IMR-90 (cell line): ENCODE measurements around the gene SGSH. TPM values are rescaled to one million over a fixed set of nuclear protein-coding genes. Genes with fewer than 3 reads are reported as not detected.

ENCODE experiments used
- ATAC-seq: fragments of 200-7000 bp; cut with Tn5 transposase; 2 replicates; pipeline ENCODE4 v1.9.1; 2020; ENCODE audit warnings: low read depth, mild to moderate bottlenecking, moderate library complexity
- BruUV-seq: library from RNA; stranded (reverse); fragments of 400-500 nt; replicated peaks from 2 replicates; lab custom pipeline; 2021; lab: Mats Ljungman, UMichigan
- CTCF ChIA-PET: fragments of 300-600 bp; formaldehyde crosslinking; extraction: SDS; loops from one replicate; lab custom pipeline; 2021; ENCODE audit warnings: antibody characterized with exemption; lab: Yijun Ruan, JAX
- POLR2A ChIA-PET: fragments of 300-600 bp; sonication (Branson Sonifier 250); formaldehyde crosslinking; loops from one replicate; lab custom pipeline; 2022; ENCODE audit warnings: antibody characterized with exemption; ENCODE audit not compliant: unreplicated experiment; lab: Charles Lee
- DNase-seq: peaks from one replicate; pipeline ENCODE4 v3.0.0; 2013
- H2AFZ ChIP-seq: replicated peaks from 2 replicates; pipeline ENCODE3; 2013; ENCODE audit warnings: low read length, mild to moderate bottlenecking; ENCODE audit not compliant: poor library complexity
- H2AK5ac ChIP-seq: 2 replicates; pipeline ENCODE4 v1.6.1; 2013; ENCODE audit warnings: low read depth, low read length, inconsistent platforms
- H2AK9ac ChIP-seq: replicated peaks from 2 replicates; pipeline ENCODE3; 2013; ENCODE audit warnings: mild to moderate bottlenecking, low read depth, low read length, moderate library complexity; ENCODE audit not compliant: poor library complexity
- H2BK120ac ChIP-seq: 2 replicates; pipeline ENCODE4 v1.6.1; 2013; ENCODE audit warnings: low read depth, low read length, inconsistent platforms
- H2BK15ac ChIP-seq: 3 replicates; pipeline ENCODE4 v1.6.1; 2013; ENCODE audit warnings: low read depth, low read length, inconsistent platforms
- H2BK20ac ChIP-seq: 2 replicates; pipeline ENCODE4 v1.6.1; 2013; ENCODE audit warnings: low read depth, mild to moderate bottlenecking, inconsistent platforms, low read length, moderate library complexity
- H2BK5ac ChIP-seq: 2 replicates; pipeline ENCODE4 v1.6.1; 2013; ENCODE audit warnings: mild to moderate bottlenecking, low read depth, low read length, inconsistent platforms; ENCODE audit not compliant: poor library complexity, severe bottlenecking
- H3K14ac ChIP-seq: replicated peaks from 2 replicates; pipeline ENCODE4 v1.6.1; 2013; ENCODE audit warnings: low read depth, low read length, inconsistent platforms
- H3K18ac ChIP-seq: 2 replicates; pipeline ENCODE4 v1.6.1; 2013; ENCODE audit warnings: low read depth, low read length, control low read depth
- H3K23ac ChIP-seq: 2 replicates; pipeline ENCODE4 v1.6.1; 2013; ENCODE audit warnings: low read depth, low read length, inconsistent platforms
- H3K27ac ChIP-seq: 2 replicates; pipeline ENCODE4 v1.5.1; 2013; ENCODE audit warnings: mild to moderate bottlenecking, control low read depth, low read length; ENCODE audit not compliant: insufficient read depth
- H3K27me3 ChIP-seq: 2 replicates; pipeline ENCODE4 v1.6.1; 2013; ENCODE audit warnings: low read length; ENCODE audit not compliant: control insufficient read depth, insufficient read depth
- H3K36me3 ChIP-seq: 2 replicates; pipeline ENCODE4 v1.6.1; 2013; ENCODE audit warnings: low read length, mixed read lengths; ENCODE audit not compliant: control insufficient read depth, insufficient read depth
- H3K4ac ChIP-seq: 2 replicates; pipeline ENCODE4 v1.6.1; 2013; ENCODE audit warnings: low read depth, low read length, inconsistent platforms
- H3K4me1 ChIP-seq: 2 replicates; pipeline ENCODE4 v1.6.1; 2013; ENCODE audit warnings: low read length, mixed read lengths; ENCODE audit not compliant: control insufficient read depth, insufficient read depth
- H3K4me2 ChIP-seq: 2 replicates; pipeline ENCODE4 v1.6.1; 2013; ENCODE audit warnings: low read depth, mild to moderate bottlenecking, control low read depth, low read length, moderate library complexity
- H3K4me3 ChIP-seq: 2 replicates; pipeline ENCODE4 v1.5.1; 2013; ENCODE audit warnings: low read depth, mild to moderate bottlenecking, control low read depth, low read length, moderate library complexity; ENCODE audit not compliant: insufficient read depth
- H3K56ac ChIP-seq: 2 replicates; pipeline ENCODE4 v1.6.1; 2013; ENCODE audit warnings: low read length, inconsistent platforms; ENCODE audit not compliant: insufficient read depth; ENCODE audit errors: extremely low read depth
- H3K79me1 ChIP-seq, 2 experiments: 2 replicates each; pipeline ENCODE4 v1.6.1; 2013; ENCODE audit warnings: low read length in 2 of 2, inconsistent platforms in 1 of 2, low read depth in 1 of 2
- H3K9ac ChIP-seq: 2 replicates; pipeline ENCODE4 v1.6.1; 2013; ENCODE audit warnings: low read depth, low read length, control low read depth
- H3K9me1 ChIP-seq: 2 replicates; pipeline ENCODE4 v1.6.1; 2013; ENCODE audit warnings: low read length, inconsistent platforms; ENCODE audit not compliant: insufficient read depth
- H3K9me3 ChIP-seq: 2 replicates; pipeline ENCODE4 v1.6.1; 2013; ENCODE audit warnings: low read length; ENCODE audit not compliant: control insufficient read depth, insufficient read depth
- H4K20me1 ChIP-seq: 2 replicates; pipeline ENCODE4 v1.6.1; 2013; ENCODE audit warnings: low read length, inconsistent platforms; ENCODE audit not compliant: insufficient read depth
- H4K5ac ChIP-seq: 2 replicates; pipeline ENCODE4 v1.6.1; 2013; ENCODE audit warnings: mild to moderate bottlenecking, low read depth, low read length, control low read depth
- H4K8ac ChIP-seq, 2 experiments: 2 replicates each; pipeline ENCODE4 v1.6.1; 2013; ENCODE audit warnings: low read depth in 2 of 2, low read length in 2 of 2, control low read depth in 1 of 2, inconsistent platforms in 1 of 2
- H4K91ac ChIP-seq: 2 replicates; pipeline ENCODE4 v1.6.1; 2013; ENCODE audit warnings: low read depth, low read length, inconsistent platforms; ENCODE audit not compliant: insufficient read depth
- CEBPB ChIP-seq: IDR thresholded peaks from 2 replicates; pipeline ENCODE4 v1.6.1; 2012; ENCODE audit warnings: low read depth, low read length, improper control_type of control experiment
- MAFK ChIP-seq: IDR thresholded peaks from 2 replicates; pipeline ENCODE4 v1.6.1; 2012; ENCODE audit warnings: low read depth, low read length, improper control_type of control experiment
- RAD21 ChIP-seq: IDR thresholded peaks from 2 replicates; pipeline ENCODE4 v1.6.1; 2012; ENCODE audit warnings: low read length, improper control_type of control experiment
- whole genome bisulfite sequencing, 2 experiments: methylation state at CpG; one replicate each; pipeline versions ENCODE4 v1.1.5 to v1.1.7; 2013; ENCODE audit warnings: missing lambda C conversion rate in 2 of 2; ENCODE audit not compliant: insufficient read length in 1 of 2; ENCODE audit errors: extremely low coverage in 2 of 2; 5-methylcytosine and 5-hydroxymethylcytosine counted together
- dilution Hi-C: fragments of 300-500 bp; cut with HindIII; formaldehyde crosslinking; loops from one replicate; pipeline ENCODE4 v1.14.3; 2018; ENCODE audit warnings: low sequenced_read_pairs; ENCODE audit not compliant: unreplicated experiment
- in situ Hi-C: fragments of 300-500 bp; cut with MboI; formaldehyde crosslinking; loops from 3 replicates; pipeline ENCODE4 v1.14.3; 2019; ENCODE audit warnings: low sequenced_read_pairs, inconsistent platforms, mixed read lengths
- intact Hi-C: fragments of 100-400 bp; cut with micrococcal nuclease; formaldehyde crosslinking; loops from 2 replicates; pipeline ENCODE4 v1.10.0; 2022
- polyA plus RNA-seq, 3 experiments: library from polyadenylated mRNA; depleted of rRNA; stranded (reverse); fragments of >200 nt; gene quantifications; 2 replicates each; pipeline ENCODE4 v1.2.3, GENCODE V29; 2012; ENCODE audit warnings: low replicate concordance in 1 of 3
- total RNA-seq: library from RNA; depleted of rRNA; stranded (reverse); fragments of >200 nt; gene quantifications from 2 replicates; pipeline ENCODE4 v1.2.3, GENCODE V29; 2012

The SGSH gene
- total and polyA plus RNA-seq, 2 of the 4 experiments (the other 2 are of a cell fraction): 3.0 to 41.5 TPM

GRCh38 chr17:80187090-80187489 lies 33.0 kb downstream of the SGSH start:
- H2BK5ac ChIP-seq: no peak overlapping the region
- H4K8ac ChIP-seq: peak overlapping the region in 1 of 2 experiments; percentile 29; a peak in 1 of 4 replicates
- H3K4me3 ChIP-seq: no peak overlapping the region; the same call in 1 of the 2 replicates
- in situ Hi-C loops (no loop called here), dilution Hi-C loops (no loop called here), intact Hi-C loops (no loop called here)
- H3K9me3 ChIP-seq: no peaks in the 10 kb centered on the region
- no peaks in the 10 kb centered on the region; the same call in 1 of the 2 replicates for H3K9me1 ChIP-seq
- no peak overlapping the region for H2AK5ac ChIP-seq
- no peaks in the 10 kb centered on the region for H3K36me3 ChIP-seq
- ATAC-seq (peak; percentile 69), DNase-seq (peak; percentile 39)
- no peak overlapping the region for H2BK15ac ChIP-seq
- no peak overlapping the region for H2BK20ac ChIP-seq
- peaks cover 6% of the 10 kb centered on the region for H3K4me1 ChIP-seq
- ChIA-PET POLR2A (interaction anchor here (1.1 kb wide), 1 partner anchor 9 kb away, joined by 3 read pairs; no protein-coding TSS in a partner anchor), CTCF (no interaction called here)
- no peak overlapping the region for H3K23ac ChIP-seq
- no peak overlapping the region for H4K5ac ChIP-seq
- no peak overlapping the region for H3K14ac ChIP-seq
- TF ChIP-seq MAFK (no peak), RAD21 (no peak), CEBPB (peak; percentile 70)
- H2AK9ac ChIP-seq: no peak overlapping the region
- H3K79me1 ChIP-seq: no peaks in the 10 kb centered on the region
- H3K4me2 ChIP-seq: peak overlapping the region; percentile 53; the same call in 1 of the 2 replicates
- 0 out of 2 replicates have a peak overlapping the region, but pooled peaks have one; percentile 40 for H3K4ac ChIP-seq
- H2AFZ ChIP-seq: peak overlapping the region; percentile 36
- H3K9ac ChIP-seq: no peak overlapping the region
- no peak overlapping the region; the same call in 1 of the 2 replicates for H4K91ac ChIP-seq
- H3K27ac ChIP-seq: no peak overlapping the region
- H3K56ac ChIP-seq: no peak overlapping the region
- WGBS, 2 experiments: 73% methylated on average over 12 of the region's 16 CpGs; no CpG with 5 or more reads in 1 of the 2 experiments
- no peaks in the 10 kb centered on the region for H4K20me1 ChIP-seq
- no TSS peak for BruUV-seq
- peaks cover 23% of the 10 kb centered on the region for H3K27me3 ChIP-seq
- no peak overlapping the region; the same call in 1 of the 2 replicates for H2BK120ac ChIP-seq
- peak overlapping the region; percentile 10; the same call in 1 of the 2 replicates for H3K18ac ChIP-seq
